ENCODE results near the gene GRID1.
A peak's percentile ranks its signal among the peaks of the same experiment; 100 is the strongest.

Gene GRID1

GRCh38 chr10:86366033-86366901 lies at the start of gene GRID1:
TSS of gene GRID1 (minus strand) at chr10:86366795.
- DNase-seq, result peak in 3 of 6 experiments; percentile 4 to 28 (median 11)

GRCh38 chr10:86415583-86415982 lies 49.0 kb upstream of the GRID1 start:
- no peak for DNase-seq

GRCh38 chr10:86415116-86415515 lies 48.5 kb upstream of the GRID1 start:
- no peak for DNase-seq

- peak in 4 of 6 experiments; percentile 7 to 81 (median 72) for DNase-seq
These were observed 46.6 kb upstream of the GRID1 start for GRCh38 chr10:86413046-86413728.

- no peak for DNase-seq
These were observed 45.4 kb upstream of the GRID1 start for GRCh38 chr10:86411852-86412560.

- DNase-seq, result peak in 2 of 6 experiments; percentile 21 to 22
These were observed 44.8 kb upstream of the GRID1 start for GRCh38 chr10:86411281-86411841.

- DNase-seq, result no peak
These were observed 44.0 kb upstream of the GRID1 start for GRCh38 chr10:86410542-86411124.

GRCh38 chr10:86409183-86409582 lies 42.6 kb upstream of the GRID1 start:
- no peak for DNase-seq

- DNase-seq, result no peak
These were observed 36.7 kb upstream of the GRID1 start for GRCh38 chr10:86403183-86403797.

GRCh38 chr10:86402283-86402941 lies 35.8 kb upstream of the GRID1 start:
- DNase-seq, result no peak

GRCh38 chr10:86401588-86402282 lies 35.1 kb upstream of the GRID1 start:
- DNase-seq, result peak; percentile 29 to 50 (median 37)

GRCh38 chr10:86400705-86401587 lies 34.4 kb upstream of the GRID1 start:
- peak; percentile 51 to 71 (median 66) for DNase-seq

- DNase-seq, result peak; percentile 81 to 92 (median 88)
These were observed 33.5 kb upstream of the GRID1 start for GRCh38 chr10:86399879-86400704.

GRCh38 chr10:86399514-86399878 lies 32.9 kb upstream of the GRID1 start:
- no peak for DNase-seq

- DNase-seq, result no peak
These were observed 30.5 kb upstream of the GRID1 start for GRCh38 chr10:86397120-86397519.

GRCh38 chr10:86393862-86394455 lies 27.4 kb upstream of the GRID1 start:
- no peak for DNase-seq

- no peak for DNase-seq
These were observed 26.8 kb upstream of the GRID1 start for GRCh38 chr10:86393362-86393761.

- no peak for DNase-seq
These were observed 26.1 kb upstream of the GRID1 start for GRCh38 chr10:86392723-86393094.

Data from stimulated activated naive CD4-positive, alpha-beta T cell (primary cell).